Camera-type eye (tissue), 1 donor: ENCODE data around the gene BCAP29. TPM values are rescaled to one million over a fixed set of nuclear protein-coding genes. Genes with fewer than 3 reads are reported as not detected.

Source experiments
- total RNA-seq: library from RNA; depleted of rRNA; stranded (reverse); fragments of >200 nt; gene quantifications from one replicate; pipeline ENCODE4 v1.2.3, GENCODE V29; 2014

BCAP29 gene
- total RNA-seq = 112 TPM

GRCh38 chr7:107579885-107580715 lies at the start of gene BCAP29:
Gene BCAP29, plus strand, starts transcription at chr7:107580246. Its CDS starts 527 bp downstream, at chr7:107580773.

GRCh38 chr7:107563775-107564552 lies 16.1 kb upstream of the BCAP29 start, which contains the start of the genes COG5 and DUS4L:
Gene COG5, minus strand, starts transcription at chr7:107563920. Its CDS starts 24 bp downstream, at chr7:107563896.
Gene DUS4L, plus strand, starts transcription at chr7:107563971. Its CDS starts 3,100 bp downstream, at chr7:107567071.

GRCh38 chr7:107660381-107661080 lies 80.5 kb downstream of the BCAP29 start, which contains the start of gene SLC26A4:
Gene SLC26A4, plus strand, starts transcription at chr7:107660828. Its CDS starts 814 bp downstream, at chr7:107661642.

Other genes starting within 250 kb of the BCAP29 start
- gene GPR22, start 110.2 kb upstream of the BCAP29 start, total RNA-seq = 2.4 TPM
- gene COG5, start 16.3 kb upstream of the BCAP29 start, total RNA-seq = 168 TPM
- gene DUS4L, start 16.3 kb upstream of the BCAP29 start, total RNA-seq = 14.9 TPM
- gene SLC26A4, start 80.6 kb downstream of the BCAP29 start, total RNA-seq = 0.60 TPM
- 29.1 TPM for gene CBLL1, start 163.9 kb downstream of the BCAP29 start, total RNA-seq
- not detected for gene SLC26A3, start 223.0 kb downstream of the BCAP29 start, total RNA-seq